Astrocyte (in vitro differentiated cells and primary cell): ENCODE measurements around the gene BMPR1B.

Experiments
- CTCF ChIP-seq: IDR thresholded peaks from 2 replicates; pipeline ENCODE4 v1.5.1; 2011; ENCODE audit warnings: low read depth, mild to moderate bottlenecking, inconsistent platforms, low read length, moderate library complexity; ENCODE audit not compliant: insufficient read depth
- EZH2 ChIP-seq: IDR thresholded peaks from 2 replicates; pipeline ENCODE4 v1.6.1; 2012; ENCODE audit warnings: mild to moderate bottlenecking, low read length, inconsistent platforms; ENCODE audit not compliant: insufficient read depth

GRCh38 chr4:95161781-95162469 is 404.2 kb downstream of the BMPR1B start:
- TF ChIP-seq CTCF (no peak), EZH2 (no peak)
